Effector memory CD8-positive, alpha-beta T cell (primary cell): ENCODE results near the gene TMEM30B.

Source experiments
- ATAC-seq: fragments of 150-1000 bp; cut with Tn5 transposase; replicated peaks from 2 replicates; pipeline ENCODE4 v1.10.0; 2021; ENCODE audit warnings: mild to moderate bottlenecking, moderate library complexity
- DNase-seq, 3 experiments: peaks; one replicate each; pipeline ENCODE4 v3.0.0; 2021
- H3K27ac Mint-ChIP-seq, 2 donors: one replicate each; pipeline ENCODE4 v1.8.0; 2022; ENCODE audit warnings: mild to moderate bottlenecking in 2 of 2, mixed read lengths in 2 of 2, moderate library complexity in 2 of 2
- H3K27me3 Mint-ChIP-seq, 2 donors: one replicate each; pipeline ENCODE4 v1.8.0; 2022; ENCODE audit warnings: mixed read lengths in 2 of 2
- H3K36me3 Mint-ChIP-seq: one replicate; pipeline ENCODE4 v1.8.0; 2022; ENCODE audit warnings: mild to moderate bottlenecking, moderate library complexity, mixed read lengths; ENCODE audit not compliant: insufficient read depth
- H3K4me1 Mint-ChIP-seq, 2 donors: one replicate each; pipeline ENCODE4 v1.8.0; 2022; ENCODE audit warnings: low read depth in 2 of 2, mixed read lengths in 2 of 2
- H3K4me3 Mint-ChIP-seq, 2 donors: one replicate each; pipeline ENCODE4 v1.8.0; 2022; ENCODE audit warnings: mild to moderate bottlenecking in 2 of 2, mixed read lengths in 2 of 2, moderate library complexity in 2 of 2
- H3K9me3 Mint-ChIP-seq, 2 donors: one replicate each; pipeline ENCODE4 v1.8.0; 2022; ENCODE audit warnings: mixed read lengths in 2 of 2

The TMEM30B gene

GRCh38 chr14:61229981-61230380 lies 51.2 kb downstream of the TMEM30B start:
- H3K36me3 Mint-ChIP-seq, result no peaks in the 10 kb centered on the region
- no peaks in the 10 kb centered on the region for H3K9me3 Mint-ChIP-seq
- ATAC-seq (no peak), DNase-seq (no peak)
- H3K27me3 Mint-ChIP-seq, result peaks cover 44 to 80% of the 10 kb centered on the region in 2 donors
- H3K4me1 Mint-ChIP-seq, result no peaks in the 10 kb centered on the region
- H3K4me3 Mint-ChIP-seq, result no peak overlapping the region
- no peak overlapping the region for H3K27ac Mint-ChIP-seq

GRCh38 chr14:61229475-61229888 lies 51.7 kb downstream of the TMEM30B start:
- H3K4me3 Mint-ChIP-seq, result no peak overlapping the region
- H3K27ac Mint-ChIP-seq, result no peak overlapping the region
- peaks cover 44 to 80% of the 10 kb centered on the region in 2 donors for H3K27me3 Mint-ChIP-seq
- no peaks in the 10 kb centered on the region for H3K9me3 Mint-ChIP-seq
- DNase-seq (no peak), ATAC-seq (no peak)
- H3K36me3 Mint-ChIP-seq, result no peaks in the 10 kb centered on the region
- no peaks in the 10 kb centered on the region for H3K4me1 Mint-ChIP-seq

DNA sequence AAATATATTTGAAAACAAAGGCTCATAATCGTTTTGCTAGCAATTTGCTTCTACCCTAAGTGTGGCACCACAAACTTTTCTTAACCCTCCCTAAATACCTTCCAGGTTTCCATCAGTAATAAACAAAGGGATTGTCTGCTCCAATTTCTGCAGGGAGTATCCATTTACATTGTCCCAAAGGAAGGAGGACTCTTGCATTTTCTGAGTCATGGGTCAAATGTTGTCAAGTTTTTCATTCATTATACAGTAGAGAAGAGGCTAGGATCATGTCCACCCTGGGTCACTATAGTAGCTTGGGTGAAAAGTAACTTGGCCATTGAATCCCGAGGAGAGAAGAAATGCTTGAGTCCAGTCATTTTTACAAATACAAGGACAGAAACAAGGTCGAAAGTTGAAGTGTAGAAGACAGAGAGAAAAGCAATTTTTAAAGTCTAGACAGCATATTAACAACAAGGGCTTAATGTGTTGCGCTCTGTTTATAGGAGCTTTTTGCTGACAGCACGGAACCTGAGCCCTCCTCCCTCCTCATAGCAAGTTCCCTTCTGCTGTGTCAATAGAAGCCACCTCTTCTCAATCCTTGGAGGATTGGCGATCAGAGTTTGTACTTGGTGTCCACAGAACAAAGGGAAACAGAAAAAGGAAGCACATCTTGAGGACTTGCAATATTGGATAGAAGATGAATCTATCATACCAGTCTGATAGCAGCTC lies 53.1 kb downstream of the TMEM30B start:
- Mint-ChIP-seq H3K4me1 (no peaks in the 10 kb centered on the region), H3K27ac (no peak overlapping the region), H3K4me3 (no peak overlapping the region), H3K27me3 (peaks cover 39 to 80% of the 10 kb centered on the region in 2 donors), H3K36me3 (no peaks in the 10 kb centered on the region), H3K9me3 (no peaks in the 10 kb centered on the region)
- ATAC-seq (no peak), DNase-seq (no peak)
